Measurements from ENCODE around the gene TSPAN18.

- TF ChIP-seq YY1 (IDR thresholded peaks at IDR 0.05; ENCODE audit: low read depth) (no peak), POLR2AphosphoS5 (IDR thresholded peaks at IDR 0.05; ENCODE audit: low read depth, low read length) (no peak), EZH2phosphoT487 (IDR thresholded peaks at IDR 0.05; ENCODE audit: borderline replicate concordance, low read depth) (no peak), EP300 (IDR thresholded peaks at IDR 0.05; ENCODE audit: borderline replicate concordance in 1 of 2, low read depth in 1 of 2, low read length in 1 of 2) (no peak), CTCF (IDR thresholded peaks at IDR 0.05) (no peak), RXRA (IDR thresholded peaks at IDR 0.05; ENCODE audit: borderline replicate concordance, low read depth) (no peak), MXI1 (IDR thresholded peaks at IDR 0.05; ENCODE audit: low read depth, low read length) (no peak), MEF2A (IDR thresholded peaks at IDR 0.05; ENCODE audit: borderline replicate concordance, low read depth) (no peak), GATA2 (CRISPR knock-in tag; IDR thresholded peaks at IDR 0.05) (no peak), TCF12 (IDR thresholded peaks at IDR 0.05) (no peak), MAX (IDR thresholded peaks at IDR 0.05; ENCODE audit: low read depth) (no peak)
Measured at GRCh38 chr11:44974402-44975000, 247.7 kb downstream of the TSPAN18 start.
